Endodermal cell (in vitro differentiated cells): Measurements from ENCODE around the gene CLMN. TPM values are rescaled to one million over a fixed set of nuclear protein-coding genes. Genes with fewer than 3 reads are reported as not detected.

ENCODE experiments used
- DNase-seq: peaks from one replicate; pipeline ENCODE4 v3.0.0-alpha.2; 2017
- H3K27ac ChIP-seq: 2 replicates; pipeline ENCODE4 v1.5.1; 2013; ENCODE audit warnings: mild to moderate bottlenecking, low read depth, low read length, moderate library complexity
- H3K27me3 ChIP-seq: 2 replicates; pipeline ENCODE4 v1.6.1; 2013; ENCODE audit warnings: mild to moderate bottlenecking, low read length, moderate library complexity; ENCODE audit not compliant: insufficient read depth, control insufficient read depth, poor library complexity, severe bottlenecking
- H3K36me3 ChIP-seq: 2 replicates; pipeline ENCODE4 v1.7.0; 2013; ENCODE audit warnings: mild to moderate bottlenecking, low read length, moderate library complexity; ENCODE audit not compliant: control insufficient read depth, insufficient read depth
- H3K4me1 ChIP-seq: one replicate; pipeline ENCODE4 v1.7.0; 2013; ENCODE audit warnings: low read length; ENCODE audit not compliant: control insufficient read depth, insufficient read depth
- H3K4me3 ChIP-seq: 2 replicates; pipeline ENCODE4 v1.5.1; 2013; ENCODE audit warnings: mild to moderate bottlenecking, low read length, moderate library complexity
- H3K9ac ChIP-seq: 2 replicates; pipeline ENCODE4 v1.6.1; 2013; ENCODE audit warnings: mild to moderate bottlenecking, low read length, moderate library complexity; ENCODE audit not compliant: poor library complexity, severe bottlenecking; ENCODE audit errors: extremely low read depth
- H3K9me3 ChIP-seq: 2 replicates; pipeline ENCODE4 v1.6.1; 2013; ENCODE audit warnings: mild to moderate bottlenecking, low read length, moderate library complexity; ENCODE audit not compliant: control insufficient read depth
- H3K27ac Mint-ChIP-seq: 2 replicates; pipeline ENCODE4 v1.8.0; 2020; ENCODE audit warnings: mixed read lengths
- H3K27me3 Mint-ChIP-seq: 2 replicates; pipeline ENCODE4 v1.8.0; 2021; ENCODE audit warnings: mild to moderate bottlenecking, mixed read lengths; ENCODE audit not compliant: insufficient read depth
- H3K36me3 Mint-ChIP-seq: 2 replicates; pipeline ENCODE4 v1.8.0; 2020; ENCODE audit warnings: low read depth, mixed read lengths
- H3K4me1 Mint-ChIP-seq: 2 replicates; pipeline ENCODE4 v1.8.0; 2020; ENCODE audit warnings: mixed read lengths
- H3K4me3 Mint-ChIP-seq: 2 replicates; pipeline ENCODE4 v1.8.0; 2020; ENCODE audit warnings: mild to moderate bottlenecking, moderate library complexity, mixed read lengths
- H3K9me3 Mint-ChIP-seq: 2 replicates; pipeline ENCODE4 v1.8.0; 2020; ENCODE audit warnings: mild to moderate bottlenecking, mixed read lengths
- WGBS, 2 experiments: methylation state at CpG; one replicate each; pipeline versions ENCODE4 v1.1.5 to v1.1.7; 2013; ENCODE audit warnings: missing lambda C conversion rate in 2 of 2, mixed read lengths in 1 of 2; ENCODE audit not compliant: insufficient coverage in 1 of 2, insufficient read length in 1 of 2; 5-methylcytosine and 5-hydroxymethylcytosine counted together
- total RNA-seq, 2 donors: library from RNA; stranded (reverse); fragmentation: NEBNext Ultra II Directional in 1 of 2; extraction: Animal tissue kit (Norgen Biotek cat#: 25700) in 1 of 2; gene quantifications; 2 replicates in 1 of 2; 3 replicates in 1 of 2; pipeline ENCODE4 v1.2.1, GENCODE V29; 2021
- TF ChIP-seq, protein P1 (sequence below): fragments of 200-600 bp; sonication (generic); conservative IDR thresholded peaks from 2 replicates; pipeline ENCODE4 v1.5.0; 2021; ENCODE audit warnings: antibody characterized with exemption, mild to moderate bottlenecking

Gene CLMN
- total RNA-seq, 2 donors from 2014 or later = 9.5 to 11.7 TPM

DNA sequence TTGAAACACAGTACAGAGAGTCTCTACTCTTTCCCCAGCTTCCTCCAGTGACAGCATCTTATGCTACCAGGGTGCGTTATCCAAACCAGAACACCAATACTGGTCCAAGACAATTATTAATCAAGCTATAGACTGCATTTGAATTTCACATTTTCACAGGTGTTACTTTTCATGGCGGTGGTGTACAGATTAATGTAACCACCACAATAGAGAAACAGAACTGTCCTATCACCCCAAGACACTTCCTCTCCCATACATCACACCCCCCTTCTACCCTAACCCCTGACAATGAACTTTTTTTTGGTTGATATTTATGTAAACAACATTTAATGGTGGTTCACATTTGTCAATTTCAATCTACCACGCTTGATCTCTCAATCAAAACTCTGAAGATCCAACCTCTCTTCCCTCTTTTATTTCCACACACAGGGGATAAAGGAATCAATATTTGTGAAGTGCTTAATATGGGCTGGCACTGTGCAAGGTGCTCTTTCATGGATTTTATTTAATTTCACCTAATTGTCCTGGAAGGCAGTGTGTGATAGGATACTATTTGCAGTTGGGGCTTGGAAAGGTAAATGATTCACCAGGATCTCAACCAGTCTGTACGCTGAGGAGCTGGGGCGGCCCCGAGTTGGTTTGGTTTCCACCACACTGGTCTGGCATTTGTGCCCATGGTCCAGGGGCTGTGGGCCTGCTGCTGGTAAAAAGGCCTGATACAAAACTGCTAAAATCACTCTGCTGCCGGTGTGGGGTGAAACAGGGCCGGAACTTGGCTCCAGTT is 107.8 kb downstream of the CLMN start:
- DNase-seq = no peak
- Mint-ChIP-seq H3K9me3 (no peaks in the 10 kb centered on the region), H3K36me3 (no peaks in the 10 kb centered on the region), H3K4me1 (peaks cover 7% of the 10 kb centered on the region), H3K27me3 (no peaks in the 10 kb centered on the region), H3K27ac (no peak overlapping the region), H3K4me3 (no peak overlapping the region)
- Histone ChIP-seq H3K9me3 (no peaks in the 10 kb centered on the region), H3K9ac (no peak overlapping the region), H3K4me1 (no peaks in the 10 kb centered on the region), H3K4me3 (no peak overlapping the region), H3K36me3 (no peaks in the 10 kb centered on the region), H3K27me3 (no peaks in the 10 kb centered on the region), H3K27ac (no peak overlapping the region)
- TF ChIP-seq, protein P1, sequence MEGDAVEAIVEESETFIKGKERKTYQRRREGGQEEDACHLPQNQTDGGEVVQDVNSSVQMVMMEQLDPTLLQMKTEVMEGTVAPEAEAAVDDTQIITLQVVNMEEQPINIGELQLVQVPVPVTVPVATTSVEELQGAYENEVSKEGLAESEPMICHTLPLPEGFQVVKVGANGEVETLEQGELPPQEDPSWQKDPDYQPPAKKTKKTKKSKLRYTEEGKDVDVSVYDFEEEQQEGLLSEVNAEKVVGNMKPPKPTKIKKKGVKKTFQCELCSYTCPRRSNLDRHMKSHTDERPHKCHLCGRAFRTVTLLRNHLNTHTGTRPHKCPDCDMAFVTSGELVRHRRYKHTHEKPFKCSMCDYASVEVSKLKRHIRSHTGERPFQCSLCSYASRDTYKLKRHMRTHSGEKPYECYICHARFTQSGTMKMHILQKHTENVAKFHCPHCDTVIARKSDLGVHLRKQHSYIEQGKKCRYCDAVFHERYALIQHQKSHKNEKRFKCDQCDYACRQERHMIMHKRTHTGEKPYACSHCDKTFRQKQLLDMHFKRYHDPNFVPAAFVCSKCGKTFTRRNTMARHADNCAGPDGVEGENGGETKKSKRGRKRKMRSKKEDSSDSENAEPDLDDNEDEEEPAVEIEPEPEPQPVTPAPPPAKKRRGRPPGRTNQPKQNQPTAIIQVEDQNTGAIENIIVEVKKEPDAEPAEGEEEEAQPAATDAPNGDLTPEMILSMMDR = no peak
- 92 to 95% methylated on average over 7 of the region's 8 CpGs for WGBS, 2 experiments

- H3K9ac ChIP-seq = no peak overlapping the region
- H3K9me3 Mint-ChIP-seq = no peaks in the 10 kb centered on the region
- H3K36me3 ChIP-seq = no peaks in the 10 kb centered on the region
- peaks cover 7% of the 10 kb centered on the region for H3K4me1 Mint-ChIP-seq
- no peak overlapping the region for H3K27ac ChIP-seq
- H3K4me3 ChIP-seq = no peak overlapping the region
- peaks cover 5% of the 10 kb centered on the region for H3K9me3 ChIP-seq
- 90% methylated on average over 8 to 13 of the region's 13 CpGs for WGBS, 2 experiments
- no peaks in the 10 kb centered on the region for H3K27me3 Mint-ChIP-seq
- DNase-seq = no peak
- no peak overlapping the region for H3K27ac Mint-ChIP-seq
- no peaks in the 10 kb centered on the region for H3K27me3 ChIP-seq
- H3K4me1 ChIP-seq = no peaks in the 10 kb centered on the region
- H3K4me3 Mint-ChIP-seq = no peak overlapping the region
- no peaks in the 10 kb centered on the region for H3K36me3 Mint-ChIP-seq
- TF ChIP-seq, protein P1 = no peak
Observed at GRCh38 chr14:95210699-95211098, 109.0 kb downstream of the CLMN start.

GRCh38 chr14:95208598-95208997 is 111.1 kb downstream of the CLMN start:
- peaks cover 12% of the 10 kb centered on the region for H3K9me3 Mint-ChIP-seq
- Histone ChIP-seq H3K9ac (no peak overlapping the region), H3K36me3 (no peaks in the 10 kb centered on the region), H3K9me3 (peaks cover 16% of the 10 kb centered on the region), H3K4me3 (no peak overlapping the region), H3K27ac (no peak overlapping the region), H3K27me3 (no peaks in the 10 kb centered on the region), H3K4me1 (no peaks in the 10 kb centered on the region)
- no peak for DNase-seq
- H3K27me3 Mint-ChIP-seq = no peaks in the 10 kb centered on the region
- TF ChIP-seq, protein P1 = no peak
- H3K4me3 Mint-ChIP-seq = no peak overlapping the region
- H3K27ac Mint-ChIP-seq = no peak overlapping the region
- H3K4me1 Mint-ChIP-seq = peaks cover 3% of the 10 kb centered on the region
- peaks cover 14% of the 10 kb centered on the region for H3K36me3 Mint-ChIP-seq
- 82 to 83% methylated on average over 5 to 6 of the region's 6 CpGs for WGBS, 2 experiments
